Vagina (tissue), 2 donors: ENCODE results near the gene AADACL3. TPM values are rescaled to one million over a fixed set of nuclear protein-coding genes. Genes with fewer than 3 reads are reported as not detected.

Experiments used
- DNase-seq, 2 donors: peaks; one replicate each; pipeline ENCODE4 v3.0.0-alpha.2; 2017; ENCODE audit errors: extremely low spot score in 2 of 2
- H3K27ac ChIP-seq: fragments of 200-600 bp; sonication (generic); one replicate; pipeline ENCODE4 v1.5.1; 2019
- H3K27me3 ChIP-seq: fragments of 200-600 bp; sonication (generic); one replicate; pipeline ENCODE4 v1.5.1; 2019
- H3K36me3 ChIP-seq, 2 donors: fragments of 200-600 bp; sonication (generic); one replicate each; pipeline ENCODE4 v1.5.1; 2017 to 2019
- H3K4me1 ChIP-seq: fragments of 200-600 bp; sonication (generic); one replicate; pipeline ENCODE4 v1.5.1; 2019
- H3K4me3 ChIP-seq, 2 donors: fragments of 200-600 bp; sonication (generic); 1 replicate in 1 of 2; 2 replicates in 1 of 2; pipeline ENCODE4 v1.5.1; 2016 to 2019
- H3K9me3 ChIP-seq: fragments of 200-600 bp; sonication (generic); one replicate; pipeline ENCODE4 v1.5.1; 2019
- CTCF ChIP-seq, 3 experiments: fragments of 450-650 bp in 2 of 3; fragments of 200-600 bp in 1 of 3; sonication (generic) in 1 of 3; IDR thresholded peaks; one replicate each; pipeline ENCODE4 v1.5.1; 2017 to 2019; ENCODE audit warnings: antibody characterized with exemption in 3 of 3, mild to moderate bottlenecking in 2 of 3, moderate library complexity in 2 of 3
- POLR2A ChIP-seq, 2 donors: fragments of 450-650 bp; IDR thresholded peaks; one replicate each; pipeline ENCODE4 v1.6.1; 2017; ENCODE audit warnings: antibody characterized with exemption in 2 of 2, mild to moderate bottlenecking in 2 of 2, moderate library complexity in 2 of 2
- POLR2AphosphoS5 ChIP-seq, 2 donors: sonication (generic); formaldehyde crosslinking; IDR thresholded peaks; one replicate each; pipeline ENCODE4 v1.9.0; 2017; ENCODE audit warnings: antibody characterized with exemption in 2 of 2, mild to moderate bottlenecking in 2 of 2, low read depth in 1 of 2; ENCODE audit not compliant: insufficient read depth in 1 of 2
- intact Hi-C: fragments of 100-400 bp; cut with DNase I; formaldehyde crosslinking; loops from one replicate; pipeline ENCODE4 v1.15.1; 2023
- total RNA-seq: library from RNA; depleted of rRNA; stranded (reverse); fragments of >200 nt; gene quantifications from one replicate; pipeline ENCODE4 v1.2.3, GENCODE V29; 2016

The AADACL3 gene
- total RNA-seq, 1 donor from 2014 or later: not detected

- no peaks in the 10 kb centered on the region for H3K9me3 ChIP-seq
- no peaks in the 10 kb centered on the region for H3K27me3 ChIP-seq
- DNase-seq: no peak
- H3K4me1 ChIP-seq: no peaks in the 10 kb centered on the region
- H3K36me3 ChIP-seq: no peaks in the 10 kb centered on the region
- TF ChIP-seq POLR2A (IDR thresholded peaks at IDR 0.05) (no peak), CTCF (IDR thresholded peaks at IDR 0.05) (no peak), POLR2AphosphoS5 (IDR thresholded peaks at IDR 0.05; ENCODE audit: insufficient read depth in 1 of 2, low read depth in 1 of 2) (no peak)
- intact Hi-C loops: no loop called here
- no peak overlapping the region for H3K4me3 ChIP-seq
- H3K27ac ChIP-seq: no peak overlapping the region
Observed at GRCh38 chr1:12734651-12735050, 18.7 kb downstream of the AADACL3 start.

GRCh38 chr1:12738934-12739333 is 23.0 kb downstream of the AADACL3 start:
- Histone ChIP-seq H3K4me1 (no peaks in the 10 kb centered on the region), H3K27ac (no peak overlapping the region), H3K4me3 (no peak overlapping the region), H3K27me3 (no peaks in the 10 kb centered on the region), H3K9me3 (no peaks in the 10 kb centered on the region), H3K36me3 (no peaks in the 10 kb centered on the region)
- DNase-seq: no peak
- TF ChIP-seq CTCF (IDR thresholded peaks at IDR 0.05) (no peak), POLR2AphosphoS5 (IDR thresholded peaks at IDR 0.05; ENCODE audit: insufficient read depth in 1 of 2, low read depth in 1 of 2) (no peak), POLR2A (IDR thresholded peaks at IDR 0.05) (no peak)
- intact Hi-C loops: no loop called here

DNA sequence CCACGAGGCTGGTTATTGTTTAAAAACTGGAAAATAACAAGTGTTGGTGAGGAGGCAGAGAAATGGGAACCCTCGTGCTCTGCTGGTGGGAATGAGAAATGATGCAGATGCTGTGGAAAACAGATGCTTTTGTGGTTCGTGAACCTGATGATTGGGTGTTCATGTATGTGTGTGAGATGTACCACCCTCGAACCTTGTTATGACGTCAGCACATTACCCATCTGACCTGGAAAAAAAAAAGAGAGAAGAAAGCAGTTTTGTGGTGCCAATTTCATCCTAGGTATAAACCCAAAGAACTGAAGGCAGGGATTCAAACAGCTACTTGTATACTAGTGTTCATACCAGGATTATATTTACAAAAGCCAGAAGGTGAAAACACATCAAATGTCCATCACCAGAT is 23.7 kb downstream of the AADACL3 start:
- Histone ChIP-seq H3K9me3 (no peaks in the 10 kb centered on the region), H3K27ac (no peak overlapping the region), H3K27me3 (no peaks in the 10 kb centered on the region), H3K4me1 (no peaks in the 10 kb centered on the region), H3K4me3 (no peak overlapping the region), H3K36me3 (no peaks in the 10 kb centered on the region)
- no peak for DNase-seq
- intact Hi-C loops: no loop called here
- TF ChIP-seq POLR2AphosphoS5 (IDR thresholded peaks at IDR 0.05; ENCODE audit: insufficient read depth in 1 of 2, low read depth in 1 of 2): no peak

DNA sequence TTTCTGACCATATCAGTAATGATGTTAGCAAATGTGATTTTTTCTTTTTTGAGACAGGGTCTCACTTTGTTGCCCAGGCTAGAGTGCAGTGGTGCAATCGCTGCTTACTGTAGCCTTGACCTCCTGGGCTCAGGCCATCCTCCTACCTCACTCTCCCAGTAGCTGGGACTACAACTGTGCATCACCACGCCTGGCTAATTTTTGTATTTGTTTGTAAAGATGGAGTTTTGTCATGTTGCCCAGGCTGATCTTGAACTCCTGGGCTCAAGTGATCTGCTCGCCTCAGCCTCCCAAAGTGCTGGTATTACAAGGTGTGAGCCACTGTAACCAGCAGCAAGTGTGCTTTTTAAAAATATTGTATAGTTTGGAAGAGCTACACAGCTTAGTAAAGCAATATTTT is 26.0 kb downstream of the AADACL3 start:
- TF ChIP-seq CTCF (IDR thresholded peaks at IDR 0.05) (no peak), POLR2A (IDR thresholded peaks at IDR 0.05) (no peak), POLR2AphosphoS5 (IDR thresholded peaks at IDR 0.05; ENCODE audit: insufficient read depth in 1 of 2, low read depth in 1 of 2) (no peak)
- no peak for DNase-seq
- Histone ChIP-seq H3K4me1 (no peaks in the 10 kb centered on the region), H3K9me3 (no peaks in the 10 kb centered on the region), H3K27me3 (no peaks in the 10 kb centered on the region), H3K27ac (no peak overlapping the region), H3K36me3 (no peaks in the 10 kb centered on the region), H3K4me3 (no peak overlapping the region)
- intact Hi-C loops: no loop called here

DNA sequence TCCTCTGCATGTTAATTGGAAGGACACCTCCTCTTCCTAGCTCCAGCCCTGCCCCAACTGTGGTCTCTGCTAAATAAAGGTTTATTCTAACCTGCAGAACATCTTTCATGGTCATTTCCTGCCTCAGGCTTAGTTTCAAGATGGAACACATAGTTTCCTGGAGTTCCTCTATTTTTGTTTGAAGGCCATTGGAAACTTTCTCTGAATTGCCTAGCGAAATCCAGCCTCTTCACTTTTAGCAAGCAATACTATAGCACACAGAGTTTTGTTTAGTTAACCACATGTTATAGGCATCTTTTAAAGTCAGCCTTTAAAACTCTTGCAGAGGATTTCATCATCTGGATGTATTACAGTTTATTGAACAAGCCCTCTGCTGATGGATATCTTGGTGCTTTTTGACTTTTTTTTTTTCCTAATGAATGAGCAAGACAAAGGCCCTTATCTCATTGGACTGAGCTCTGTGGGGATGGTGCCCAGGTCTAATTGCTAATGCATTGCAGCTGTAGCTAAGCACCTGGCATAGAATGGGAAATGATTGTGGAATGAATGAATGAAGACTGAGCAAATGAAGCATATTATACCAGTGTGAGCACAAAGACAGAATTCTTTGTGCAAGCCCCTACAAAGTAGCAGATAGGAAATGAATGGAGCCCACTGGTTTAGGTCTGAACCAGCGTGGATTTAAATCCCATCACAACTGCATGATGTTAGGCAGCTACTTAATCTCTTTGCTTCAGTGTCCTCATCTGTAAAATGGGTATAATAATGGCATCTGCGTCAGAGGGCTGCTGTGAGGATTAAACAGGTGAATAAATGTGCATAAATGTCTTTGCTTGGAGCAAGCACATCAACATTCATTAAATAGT is 29.4 kb downstream of the AADACL3 start:
- DNase-seq: no peak
- Histone ChIP-seq H3K4me3 (no peak overlapping the region), H3K9me3 (no peaks in the 10 kb centered on the region), H3K36me3 (no peaks in the 10 kb centered on the region), H3K27me3 (no peaks in the 10 kb centered on the region), H3K4me1 (no peaks in the 10 kb centered on the region), H3K27ac (no peak overlapping the region)
- intact Hi-C loops: no loop called here
- no peak for TF ChIP-seq POLR2AphosphoS5 (IDR thresholded peaks at IDR 0.05; ENCODE audit: insufficient read depth in 1 of 2, low read depth in 1 of 2)
- TF ChIP-seq CTCF (IDR thresholded peaks at IDR 0.05): no peak
- no peak for TF ChIP-seq POLR2A (IDR thresholded peaks at IDR 0.05)
